SW480 (cell line): ENCODE results near the gene COL4A4.
"Not testable (repeated sequence)": the region's sequence is repeated elsewhere in the genome, so short reads cannot be mapped to it uniquely, and the experiment has no call there.

Source experiments
- DNase-seq: peaks from one replicate; pipeline ENCODE4 v3.0.0-alpha.2; 2016; ENCODE audit warnings: low spot score

Gene COL4A4

DNA sequence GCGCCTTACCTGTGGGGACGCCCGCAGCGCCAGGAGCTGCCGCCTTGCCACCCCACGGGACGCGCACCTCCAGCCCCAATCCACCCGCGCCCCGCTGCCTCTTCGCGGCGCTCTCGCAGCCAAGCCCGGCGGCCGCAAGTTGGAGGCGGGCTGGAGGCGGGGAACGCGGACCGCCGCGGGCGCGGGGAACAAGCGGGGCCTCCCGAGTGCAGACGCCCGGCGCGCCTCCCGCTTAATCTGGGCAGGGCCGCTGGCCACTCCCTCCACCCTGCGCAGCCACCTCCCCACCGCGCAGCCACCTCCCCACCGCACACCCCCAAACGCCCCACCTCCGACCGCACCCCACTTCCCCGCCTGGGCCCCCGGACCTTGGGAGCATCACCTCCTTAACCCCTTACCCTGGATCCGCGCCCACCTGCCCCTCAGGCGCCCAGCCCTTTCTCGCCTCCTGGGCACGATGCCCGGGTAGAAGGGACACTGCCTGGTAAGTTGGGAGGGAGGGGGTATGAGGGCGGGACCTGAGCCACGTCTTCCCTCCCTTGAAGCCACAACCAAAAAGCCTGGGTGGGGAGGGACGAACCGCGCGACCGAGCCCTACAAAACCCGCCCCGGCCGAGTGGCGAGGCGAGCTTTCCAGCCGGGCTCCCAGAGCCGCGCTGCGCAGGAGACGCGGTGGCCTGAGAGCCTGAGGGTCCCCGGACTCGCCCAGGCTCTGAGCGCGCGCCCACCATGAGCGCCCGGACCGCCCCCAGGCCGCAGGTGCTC, at the start of gene COL4A4, which contains the start of gene COL4A3:
Gene COL4A4, minus strand, starts transcription at position 208 of the 765 bp plus-strand sequence. CDS start 16,722 bp downstream, outside the sequence.
Gene COL4A3, plus strand, starts transcription at position 627 of the 765 bp plus-strand sequence. Its CDS starts 103 bp downstream, at position 730.
- DNase-seq: peak; percentile 35

DNA sequence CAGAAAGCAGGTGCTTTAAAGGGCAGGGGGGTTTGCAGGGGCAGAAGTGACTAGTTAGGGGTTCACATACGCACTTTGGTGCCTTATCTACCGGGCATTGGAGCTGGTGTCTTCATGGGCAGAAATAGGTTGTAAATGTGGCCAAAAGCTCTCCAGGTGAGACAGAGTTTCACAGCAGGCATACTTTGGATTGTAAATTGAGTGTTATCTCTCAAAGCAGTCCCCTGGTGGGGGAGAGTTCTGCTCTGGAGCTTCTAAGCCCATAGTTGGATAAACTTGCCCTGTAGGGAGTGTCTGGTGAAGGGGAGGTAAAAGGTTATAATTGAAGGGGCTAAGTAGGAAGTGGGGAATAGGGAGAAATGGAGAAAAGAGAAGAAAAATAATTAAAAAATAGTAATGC, 43.6 kb upstream of the COL4A4 start:
- no peak for DNase-seq

DNA sequence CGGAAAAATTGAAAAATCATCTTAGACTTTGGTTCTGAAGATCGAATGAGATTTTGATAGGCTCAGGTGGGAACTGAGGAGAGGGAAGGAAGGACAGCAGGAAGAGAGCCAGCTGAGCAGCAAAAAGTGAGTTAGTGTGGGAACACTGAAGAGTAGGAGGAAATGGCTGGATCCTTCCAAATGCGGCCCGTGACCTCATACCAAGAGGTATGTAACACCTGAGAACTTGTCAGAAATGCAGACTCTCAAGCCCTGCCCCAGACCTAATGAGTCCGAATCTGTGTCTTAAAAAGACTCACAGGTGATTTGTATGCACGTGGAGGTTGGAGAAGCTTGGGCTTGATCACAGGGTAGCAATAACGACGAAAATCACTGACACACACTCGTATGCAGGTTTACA, 42.4 kb upstream of the COL4A4 start:
- no peak for DNase-seq

DNA sequence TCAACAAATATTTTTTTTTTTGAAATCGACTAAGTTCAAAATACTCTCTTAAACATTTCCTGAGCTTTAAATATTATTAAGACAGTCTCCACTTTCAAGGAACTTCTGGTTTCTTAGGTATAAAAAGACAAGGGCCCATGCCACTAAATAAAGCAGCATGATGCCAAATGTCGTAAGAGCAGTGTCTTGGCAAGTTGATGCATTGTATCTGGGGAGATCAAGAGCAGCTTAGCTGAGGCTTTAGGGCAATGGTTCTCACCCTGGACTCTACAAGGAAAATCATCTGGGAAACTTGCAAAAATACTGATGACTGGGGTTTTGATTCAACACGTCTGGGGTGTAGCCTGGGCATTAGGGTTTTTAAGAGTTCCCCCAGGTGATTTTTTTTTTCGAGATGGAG, 41.7 kb upstream of the COL4A4 start:
- no peak for DNase-seq

DNA sequence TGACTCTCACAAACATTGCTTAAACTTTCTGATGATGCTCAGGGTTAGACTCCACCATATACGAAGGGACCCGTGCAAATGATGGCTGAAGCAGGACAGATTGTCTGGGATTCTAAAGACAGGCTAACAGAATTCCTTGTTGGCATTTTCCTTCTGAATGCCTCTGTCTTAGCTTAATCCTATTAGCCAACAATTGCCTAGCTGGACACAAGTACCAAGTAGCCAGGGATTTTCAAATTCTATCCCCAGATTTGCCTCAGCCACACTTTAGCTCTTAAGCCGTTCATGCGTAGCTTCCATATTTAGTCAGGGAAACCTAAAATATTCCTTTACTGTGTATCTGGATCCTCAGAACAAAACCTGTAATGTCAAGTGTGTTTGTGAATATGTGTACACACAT, 40.4 kb upstream of the COL4A4 start:
- no peak for DNase-seq

DNA sequence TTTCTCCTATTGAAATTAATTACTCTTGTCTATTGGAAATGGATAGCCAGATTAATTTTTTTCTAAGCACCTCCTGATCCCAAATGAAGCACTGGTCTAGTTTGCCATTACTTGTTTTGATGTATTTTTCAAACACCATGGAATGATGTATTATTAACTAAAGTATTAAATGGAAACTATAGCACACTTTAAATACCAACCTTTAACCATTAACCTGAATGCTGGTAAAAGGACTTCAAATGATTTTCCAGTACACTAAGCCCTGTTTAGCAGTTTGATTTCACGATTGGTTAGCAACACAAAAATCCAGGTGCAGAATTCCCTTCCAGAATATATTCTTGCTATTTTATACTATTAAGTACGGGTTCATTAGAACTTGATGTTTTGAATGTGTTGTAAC, 37.8 kb upstream of the COL4A4 start:
- DNase-seq: no peak

DNA sequence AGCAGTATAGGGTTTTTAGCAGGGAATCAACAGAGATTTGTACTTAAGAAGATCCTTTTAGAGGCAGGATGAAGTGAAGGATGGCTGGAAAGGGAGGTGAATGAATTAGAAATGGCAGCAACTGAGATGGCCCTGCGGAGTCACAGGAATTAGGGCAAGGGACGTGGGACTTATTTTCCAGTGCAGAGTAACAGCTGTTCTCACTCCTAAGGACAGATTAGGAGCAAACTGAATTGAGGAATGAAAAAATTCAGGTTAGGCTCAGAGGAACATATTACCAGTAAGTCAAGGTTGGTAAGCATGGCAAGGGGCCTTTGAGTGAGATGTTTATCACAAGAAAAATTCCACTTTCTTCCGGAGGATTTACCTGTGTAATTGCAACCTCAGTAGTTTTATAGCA, 34.9 kb upstream of the COL4A4 start:
- DNase-seq: no peak

DNA sequence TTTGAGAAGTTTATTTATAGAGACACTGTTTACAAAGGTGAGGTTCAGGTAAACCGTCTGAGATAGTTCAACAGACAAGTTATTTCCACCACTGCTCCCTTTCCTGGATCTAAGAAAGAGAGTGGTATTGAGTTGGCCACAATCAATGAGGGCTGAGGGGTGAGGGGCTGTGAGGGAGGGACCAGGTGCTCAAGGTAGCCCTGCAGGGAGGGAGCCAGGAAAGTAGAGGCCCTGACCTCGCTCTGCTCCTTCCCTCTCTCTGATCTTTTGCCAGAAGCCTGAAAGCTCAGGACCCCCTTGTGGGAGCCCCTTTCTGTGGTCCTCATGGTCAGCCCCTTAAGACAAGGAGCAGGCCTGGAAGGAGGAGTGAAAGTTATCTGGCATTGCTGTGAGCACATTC, 30.2 kb upstream of the COL4A4 start:
- no peak for DNase-seq

DNA sequence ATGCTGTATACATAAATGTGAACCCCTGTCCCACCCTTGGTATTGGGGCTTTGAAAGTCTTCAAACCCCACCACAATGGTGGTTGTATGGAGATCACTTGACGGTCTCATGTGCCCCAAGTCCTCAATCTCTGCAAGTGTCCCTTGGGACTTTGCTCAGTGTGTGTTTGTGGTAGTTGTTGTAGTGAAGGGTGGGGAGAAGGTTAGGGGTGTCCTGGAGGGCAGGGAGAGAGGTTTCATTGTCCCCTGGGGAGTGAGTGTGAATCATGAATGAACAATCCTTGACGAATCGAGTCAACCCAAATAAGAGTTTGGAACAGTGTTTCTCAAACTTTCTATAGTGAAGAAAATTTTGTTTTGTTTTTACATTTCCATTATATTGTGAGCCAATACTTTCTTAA, 28.5 kb upstream of the COL4A4 start:
- no peak for DNase-seq

DNA sequence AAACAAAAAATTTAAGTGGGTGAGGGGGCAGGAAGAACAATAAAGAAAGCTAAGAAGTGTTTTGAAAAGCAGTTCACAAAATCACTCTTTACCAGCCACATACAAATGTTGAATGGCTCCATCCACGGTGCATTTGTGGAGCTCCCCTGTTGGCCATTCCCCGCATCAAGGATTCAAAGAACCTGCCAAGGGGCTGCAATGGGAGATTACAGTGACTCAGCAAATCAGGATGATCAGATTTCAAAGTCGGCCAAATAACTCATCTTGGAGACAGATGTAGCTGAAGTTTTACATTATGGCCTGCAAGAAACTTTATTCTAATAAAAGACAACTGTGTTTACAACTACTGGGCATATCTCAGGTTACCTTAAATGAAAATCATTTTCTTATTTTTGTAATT, 27.4 kb upstream of the COL4A4 start:
- DNase-seq: peak; percentile 0

DNA sequence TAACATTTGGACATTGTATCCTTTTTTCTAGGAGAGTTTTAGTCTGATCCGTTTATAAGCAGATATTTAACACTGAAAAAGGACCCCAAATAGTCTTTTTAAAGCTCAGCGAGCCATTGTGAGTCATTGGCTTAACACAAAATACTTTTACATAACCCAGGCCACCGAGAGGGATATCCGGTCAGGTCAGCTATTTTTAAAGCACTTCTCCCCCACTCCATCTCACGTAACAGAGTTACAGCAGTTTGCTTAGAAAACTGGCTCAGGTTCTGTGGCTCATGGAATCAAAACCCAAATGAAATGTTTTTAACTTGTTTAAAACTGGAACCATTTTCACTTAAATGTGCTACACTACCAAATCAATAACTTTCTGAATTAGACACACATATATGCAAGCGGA, 24.3 kb upstream of the COL4A4 start:
- DNase-seq: no peak

DNA sequence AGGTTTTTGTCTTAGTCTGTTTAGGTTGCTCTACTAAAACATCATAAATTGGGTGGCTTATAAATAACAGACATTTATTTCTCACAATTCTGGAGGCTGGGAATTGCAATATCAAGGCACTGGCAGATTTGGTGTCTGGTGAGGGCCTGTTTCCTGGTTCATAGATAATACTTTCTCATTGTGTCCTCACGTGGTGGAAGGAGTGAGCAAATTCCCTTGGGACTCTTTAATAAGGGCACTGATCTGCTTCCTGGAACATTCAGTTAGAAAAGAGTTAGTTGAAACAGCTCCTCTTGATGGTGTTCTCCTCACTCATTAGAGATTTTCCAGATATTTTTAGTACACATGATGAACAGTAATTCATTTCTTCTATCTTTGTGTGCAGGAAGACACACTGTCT, 22.7 kb upstream of the COL4A4 start:
- no peak for DNase-seq

DNA sequence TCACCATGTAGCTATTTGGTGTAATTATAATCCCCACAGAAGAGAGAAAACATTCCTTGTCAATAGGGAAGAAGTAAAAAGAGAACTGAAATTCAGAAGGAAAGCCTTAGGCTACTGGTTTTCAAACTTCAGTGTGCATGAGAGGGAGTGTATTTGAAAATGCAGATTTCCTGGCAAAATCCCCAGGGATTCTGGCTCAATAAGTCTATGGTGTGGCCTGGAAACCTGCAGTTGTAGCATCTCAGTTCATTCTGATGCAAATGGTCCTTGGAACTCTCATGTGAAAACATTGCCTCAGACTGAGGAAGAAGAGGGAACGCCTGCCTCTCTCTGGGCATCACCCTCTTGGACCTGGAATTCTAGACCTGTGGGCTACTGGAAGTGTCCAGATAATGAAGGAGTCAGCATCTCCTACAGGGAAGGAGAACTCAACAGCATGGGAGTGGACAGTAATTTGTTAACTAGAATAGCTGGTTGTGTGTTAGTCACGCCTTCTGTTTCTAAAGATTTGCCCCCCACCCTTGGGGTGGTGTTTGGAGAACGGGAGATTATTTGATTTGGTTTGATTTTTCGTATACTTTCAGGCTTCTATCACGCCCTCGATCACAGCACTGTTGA, 21.7 kb upstream of the COL4A4 start:
- no peak for DNase-seq

DNA sequence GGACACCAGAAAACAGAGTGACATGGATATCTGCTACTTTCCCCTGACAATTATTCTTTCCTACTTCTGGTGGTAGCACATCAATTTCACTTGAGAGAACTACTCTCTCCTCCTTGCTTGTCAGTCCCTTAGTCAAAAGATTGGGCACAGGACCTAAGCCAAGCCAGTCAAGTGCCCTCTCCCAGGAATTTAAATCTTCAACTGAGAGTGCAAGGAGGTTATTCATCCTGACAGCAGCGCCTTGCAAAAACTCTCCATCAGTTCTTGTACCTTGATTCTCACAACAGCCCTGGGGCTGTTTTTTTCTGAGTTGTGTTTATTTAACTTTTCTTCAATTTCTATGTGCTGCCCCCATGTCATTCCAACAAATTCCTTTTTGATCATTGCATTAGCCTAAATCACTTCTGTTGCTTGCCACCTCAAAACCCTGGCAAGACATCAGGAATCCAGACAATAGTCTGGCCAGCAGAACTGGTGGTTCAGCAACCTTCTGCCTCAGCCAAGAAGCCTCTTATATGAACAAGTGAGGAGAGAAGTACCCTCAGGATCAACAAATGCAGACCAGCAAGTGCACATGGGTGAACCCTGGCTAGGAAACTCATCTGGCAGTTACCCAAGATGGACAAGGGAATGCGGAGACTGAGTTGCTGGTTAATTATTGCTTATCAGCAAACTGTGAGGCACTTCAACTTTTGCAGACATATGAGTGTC, 19.8 kb upstream of the COL4A4 start:
- DNase-seq: no peak

DNA sequence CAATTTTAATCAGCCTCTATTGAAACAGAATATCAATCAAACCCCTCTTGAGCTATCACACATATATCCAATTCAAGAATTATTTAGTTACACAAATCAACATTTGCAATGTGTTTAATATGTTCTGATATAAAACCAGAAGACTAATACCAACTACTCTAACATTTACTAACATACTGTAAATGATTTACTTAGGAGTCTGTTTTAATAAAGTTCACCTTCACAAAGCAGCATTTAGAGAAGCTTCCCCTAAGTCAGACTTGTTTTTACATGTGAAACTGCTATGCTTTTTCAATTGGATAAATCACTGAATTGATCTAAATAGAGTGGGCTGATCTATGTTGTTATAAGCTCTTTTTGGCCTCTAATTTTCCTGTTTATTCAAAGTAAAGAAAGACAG, 18.8 kb upstream of the COL4A4 start:
- no peak for DNase-seq

DNA sequence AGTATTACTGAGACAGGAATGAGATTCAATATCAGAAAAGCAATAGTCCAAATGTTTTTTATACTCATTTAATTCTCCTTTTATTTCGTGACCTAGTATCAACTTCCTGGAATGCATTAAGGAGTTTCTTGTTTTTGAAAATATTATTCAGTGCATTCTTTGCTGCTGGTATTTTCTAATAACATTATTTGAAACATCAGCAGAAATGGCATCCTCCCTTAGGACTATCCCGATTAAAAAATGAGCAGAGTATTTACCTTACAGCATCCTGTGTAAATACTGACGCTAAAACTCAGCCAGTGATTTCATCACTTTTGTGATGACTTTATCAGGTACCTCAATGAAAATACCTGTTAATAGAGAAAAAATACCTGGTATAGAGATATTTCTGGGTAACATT, 16.8 kb upstream of the COL4A4 start:
- no peak for DNase-seq

DNA sequence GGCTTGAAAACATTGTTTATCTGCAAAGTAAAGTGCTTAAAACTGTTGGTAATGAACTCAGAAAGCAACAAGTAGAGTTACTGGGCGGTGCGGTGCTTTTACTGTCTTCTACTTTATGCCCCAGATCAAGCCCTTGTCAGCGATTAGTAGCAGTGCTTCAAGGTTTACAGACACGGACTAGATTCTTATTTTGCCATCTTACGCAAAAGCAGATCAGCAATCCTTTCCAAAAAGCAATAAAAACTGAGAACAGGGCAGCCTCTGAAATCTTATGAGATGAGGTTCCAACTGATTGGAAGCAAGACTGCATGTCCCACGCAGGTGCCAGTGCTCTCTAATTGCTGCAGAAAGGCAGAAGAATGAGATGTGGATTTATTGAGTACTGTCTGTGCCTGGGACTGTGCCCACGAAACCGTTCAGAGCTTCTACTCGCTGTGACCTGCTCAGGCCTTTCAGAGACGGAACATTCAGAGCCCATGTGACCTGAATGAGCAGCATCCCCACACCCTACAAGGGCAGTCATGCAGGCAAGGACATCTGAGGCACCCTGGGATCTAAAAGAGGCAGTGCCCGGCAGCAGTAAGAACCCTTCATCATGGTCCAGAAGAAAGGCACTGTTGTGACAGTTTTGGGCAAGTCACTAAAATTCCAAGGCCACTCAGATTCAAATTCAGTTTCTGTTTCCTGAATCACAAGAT, 16.1 kb upstream of the COL4A4 start:
- no peak for DNase-seq

DNA sequence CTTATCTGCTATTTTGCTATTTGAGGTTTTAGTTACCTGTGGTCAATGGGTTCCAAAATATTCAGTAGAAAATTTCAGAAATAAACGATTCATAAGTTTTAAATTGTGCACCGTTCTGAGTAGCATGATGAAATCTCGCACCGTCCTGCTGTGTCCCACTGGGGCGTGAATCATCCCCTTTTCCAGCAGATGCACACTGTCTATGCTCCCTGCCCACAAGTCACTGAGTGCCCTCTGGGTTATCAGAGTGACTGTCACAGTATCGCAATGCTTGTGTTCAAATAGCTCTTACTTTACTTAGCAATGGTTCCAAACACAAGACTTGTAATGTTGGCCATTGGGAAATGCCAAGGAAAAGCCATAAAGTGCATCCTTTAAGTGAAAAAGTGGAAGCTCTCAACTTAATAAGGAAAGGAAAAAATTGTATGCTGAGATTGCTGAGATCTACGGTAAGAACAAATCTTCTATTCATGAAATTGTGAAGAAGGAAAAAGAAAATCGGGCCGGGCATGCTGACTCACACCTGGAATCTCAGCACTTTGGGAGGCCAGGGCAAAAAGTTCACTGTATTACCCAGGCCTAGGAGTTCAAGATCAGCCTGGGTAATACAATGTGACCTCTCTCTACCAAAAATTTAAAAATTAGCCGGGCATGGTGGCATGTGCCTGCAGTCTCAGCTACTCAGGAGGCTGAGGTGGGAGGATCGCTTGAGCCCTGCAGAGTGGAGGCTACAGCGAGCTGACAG, 13.8 kb upstream of the COL4A4 start:
- DNase-seq: no peak

DNA sequence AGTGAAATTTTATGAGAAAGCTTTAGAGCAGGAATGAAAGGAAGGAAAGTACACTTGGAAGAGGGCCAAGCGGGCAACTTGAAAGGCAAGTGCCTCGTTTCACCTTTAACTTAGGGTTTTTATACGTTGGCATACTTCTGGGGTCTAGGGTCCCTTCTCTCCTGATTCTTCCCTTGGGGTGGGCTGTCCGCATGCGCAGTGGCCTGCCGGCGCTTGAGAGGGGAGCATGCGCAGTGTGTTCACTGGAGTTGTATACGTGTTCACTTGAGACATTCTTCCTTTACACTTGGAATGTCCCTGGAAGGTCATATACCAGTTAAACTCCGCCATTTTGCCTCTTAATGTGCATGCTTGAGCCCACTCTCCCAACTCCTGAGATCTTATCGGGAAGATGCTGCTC, 7.8 kb upstream of the COL4A4 start:
- DNase-seq: not testable (repeated sequence)

DNA sequence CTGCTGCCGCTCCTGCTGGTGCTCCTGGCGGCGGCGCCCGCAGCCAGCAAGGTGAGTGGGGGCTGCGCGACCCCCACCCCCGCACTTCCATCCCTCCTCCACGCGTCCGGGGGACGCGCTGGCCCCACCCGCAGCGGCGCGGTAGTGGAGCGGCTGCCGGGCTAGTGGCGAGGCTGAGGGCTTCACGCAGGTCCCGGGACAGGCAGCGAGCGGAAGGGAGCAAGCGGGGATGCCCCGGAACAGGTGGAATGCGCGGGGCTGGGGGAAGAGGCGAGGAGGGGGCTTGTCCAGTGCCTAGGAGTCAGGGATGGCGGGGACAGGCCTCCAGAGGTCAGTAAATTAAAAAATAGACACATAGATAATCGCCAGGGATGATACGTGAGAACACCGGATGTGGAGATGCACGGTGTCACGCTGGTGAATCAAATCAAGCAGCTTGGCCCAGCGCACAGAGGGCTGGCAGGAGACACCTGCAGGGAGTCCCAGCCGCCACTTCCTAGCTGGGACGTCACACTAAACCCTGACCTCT, 822 bp upstream of the COL4A4 start:
- DNase-seq: peak; percentile 42

DNA sequence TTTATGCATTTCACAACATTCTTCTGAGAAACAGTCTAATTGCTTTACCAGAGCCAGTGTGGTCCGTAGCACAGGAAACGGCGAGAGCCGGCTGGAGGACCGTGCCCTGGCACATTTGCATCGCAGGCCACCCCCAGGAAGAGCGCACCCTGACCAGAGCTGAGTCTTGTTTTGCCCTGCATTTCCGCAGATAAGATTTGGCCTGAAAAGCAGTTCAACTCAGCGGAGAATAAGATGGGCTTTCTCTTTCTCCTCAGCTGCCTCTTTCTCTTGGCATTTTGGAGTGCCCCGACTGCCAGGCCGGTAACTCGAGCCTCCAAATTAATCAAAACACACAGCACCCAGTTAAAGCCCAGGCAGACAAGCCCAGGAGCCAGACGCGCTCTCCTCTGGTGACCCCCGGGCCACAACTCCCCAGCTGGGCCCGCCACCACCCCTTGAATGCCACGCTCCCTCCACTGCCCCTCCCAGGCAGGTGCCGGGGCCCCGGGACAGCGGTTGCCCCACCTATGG, 464 bp downstream of the COL4A4 start:
- DNase-seq: peak; percentile 12
